T-helper 1 cell treated with Interleukin-12 subunit alpha and Interleukin-12 subunit beta and Interleukin-4 antibody, amounts not matched to agents 30 μg/mL and 1 μg/mL, for 36 hours (primary cell): Measurements from ENCODE around the gene TMIGD3.

Source experiments
- H3K27ac Mint-ChIP-seq: one replicate; pipeline ENCODE4 v1.8.0; 2021; ENCODE audit warnings: mild to moderate bottlenecking, mixed read lengths
- H3K27me3 Mint-ChIP-seq: one replicate; pipeline ENCODE4 v1.8.0; 2021; ENCODE audit warnings: low read depth, mixed read lengths
- H3K36me3 Mint-ChIP-seq: one replicate; pipeline ENCODE4 v1.8.0; 2021; ENCODE audit warnings: low read depth, mixed read lengths
- H3K4me1 Mint-ChIP-seq: one replicate; pipeline ENCODE4 v1.8.0; 2021; ENCODE audit warnings: low read depth, mixed read lengths
- H3K4me3 Mint-ChIP-seq: one replicate; pipeline ENCODE4 v1.8.0; 2021; ENCODE audit warnings: mild to moderate bottlenecking, moderate library complexity, mixed read lengths
- H3K9me3 Mint-ChIP-seq: one replicate; pipeline ENCODE4 v1.8.0; 2021; ENCODE audit warnings: mixed read lengths

Gene TMIGD3

DNA sequence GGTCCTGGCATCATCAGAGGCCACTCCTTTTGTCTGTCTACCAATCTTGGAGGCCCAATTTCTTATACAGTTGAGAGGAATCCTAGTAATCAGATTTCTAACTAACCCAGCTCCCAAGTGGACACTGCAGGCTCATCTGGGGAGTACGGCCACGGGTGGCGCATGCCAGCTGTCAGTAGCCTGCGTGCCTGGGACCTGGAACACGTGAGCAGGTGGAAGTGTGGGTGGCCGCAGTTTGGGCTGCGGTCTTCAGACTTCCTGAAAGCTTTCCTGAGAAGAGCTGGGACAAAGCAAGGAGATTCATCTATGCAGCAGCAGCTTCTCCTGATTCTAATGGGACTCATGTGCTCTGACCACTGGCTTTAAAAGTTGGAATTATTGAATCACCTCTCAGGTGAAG is 12.4 kb downstream of the TMIGD3 start:
- Mint-ChIP-seq H3K27me3 (peaks cover 34% of the 10 kb centered on the region), H3K27ac (no peak overlapping the region), H3K36me3 (peaks cover 10% of the 10 kb centered on the region), H3K9me3 (peaks cover 24% of the 10 kb centered on the region), H3K4me1 (peaks cover 3% of the 10 kb centered on the region), H3K4me3 (no peak overlapping the region)

DNA sequence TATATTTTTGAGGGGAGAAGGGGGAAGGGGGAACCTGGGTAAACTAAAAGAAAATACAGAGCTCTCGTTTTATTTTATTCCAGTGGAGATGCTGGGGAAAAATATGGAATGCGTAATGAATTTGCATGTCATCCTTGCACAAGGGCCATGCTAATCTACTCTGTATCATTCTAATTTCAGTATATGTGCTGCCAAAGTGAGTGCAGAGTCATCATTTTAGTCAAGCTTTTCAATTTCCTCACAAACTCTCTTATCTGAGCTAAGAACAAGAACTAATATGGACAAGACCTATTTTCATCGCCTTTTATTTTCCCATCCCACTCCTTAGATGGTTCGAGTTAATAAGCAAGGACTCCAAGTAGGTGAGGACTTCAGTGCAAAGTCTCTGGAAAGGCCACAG is 13.2 kb downstream of the TMIGD3 start:
- Mint-ChIP-seq H3K36me3 (peaks cover 6% of the 10 kb centered on the region), H3K27me3 (peaks cover 42% of the 10 kb centered on the region), H3K9me3 (peaks cover 15% of the 10 kb centered on the region), H3K4me3 (no peak overlapping the region), H3K27ac (no peak overlapping the region), H3K4me1 (no peaks in the 10 kb centered on the region)

DNA sequence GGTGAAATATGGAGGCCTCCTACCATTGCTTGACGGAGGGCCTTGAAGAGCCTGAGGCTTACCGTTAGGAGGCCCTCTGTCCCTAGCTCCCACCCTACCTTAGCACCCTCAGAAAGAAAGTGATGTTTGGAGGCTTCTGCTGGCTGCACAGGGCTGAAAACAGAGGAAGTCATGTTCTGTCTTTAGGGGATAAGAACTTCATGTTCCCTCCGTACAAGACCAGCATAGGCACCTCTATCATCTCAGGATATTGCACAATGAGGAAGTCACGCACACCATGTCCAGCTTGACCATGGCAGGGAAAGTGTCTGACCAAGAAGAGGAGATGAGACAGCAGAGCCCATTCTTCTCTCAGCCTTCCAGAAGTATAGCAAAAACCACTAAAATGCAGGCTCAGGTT is 13.8 kb downstream of the TMIGD3 start:
- Mint-ChIP-seq H3K27me3 (peaks cover 45% of the 10 kb centered on the region), H3K4me1 (no peaks in the 10 kb centered on the region), H3K9me3 (peaks cover 9% of the 10 kb centered on the region), H3K36me3 (peaks cover 3% of the 10 kb centered on the region), H3K27ac (no peak overlapping the region), H3K4me3 (no peak overlapping the region)

DNA sequence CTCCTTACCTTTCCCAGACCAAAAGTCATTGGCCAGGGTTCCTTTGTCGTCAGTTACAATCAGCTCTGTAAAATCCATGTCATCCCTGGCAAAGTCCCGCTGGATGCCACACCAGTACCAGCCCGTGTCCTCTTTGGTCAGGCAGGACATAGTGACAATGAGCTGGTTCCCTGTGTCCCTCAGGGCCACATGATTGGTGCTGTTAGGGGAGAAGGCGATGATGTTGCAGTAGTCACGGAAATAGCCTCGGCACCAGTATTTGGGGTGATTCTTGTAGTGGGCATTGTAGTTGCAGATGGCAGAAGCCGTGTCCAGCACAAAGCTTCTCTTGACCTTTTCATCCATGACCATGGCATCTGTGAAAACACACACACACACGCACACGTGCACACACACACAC is 14.8 kb downstream of the TMIGD3 start:
- Mint-ChIP-seq H3K27ac (no peak overlapping the region), H3K36me3 (peaks cover 2% of the 10 kb centered on the region), H3K9me3 (no peaks in the 10 kb centered on the region), H3K4me1 (no peaks in the 10 kb centered on the region), H3K27me3 (peaks cover 41% of the 10 kb centered on the region), H3K4me3 (no peak overlapping the region)

DNA sequence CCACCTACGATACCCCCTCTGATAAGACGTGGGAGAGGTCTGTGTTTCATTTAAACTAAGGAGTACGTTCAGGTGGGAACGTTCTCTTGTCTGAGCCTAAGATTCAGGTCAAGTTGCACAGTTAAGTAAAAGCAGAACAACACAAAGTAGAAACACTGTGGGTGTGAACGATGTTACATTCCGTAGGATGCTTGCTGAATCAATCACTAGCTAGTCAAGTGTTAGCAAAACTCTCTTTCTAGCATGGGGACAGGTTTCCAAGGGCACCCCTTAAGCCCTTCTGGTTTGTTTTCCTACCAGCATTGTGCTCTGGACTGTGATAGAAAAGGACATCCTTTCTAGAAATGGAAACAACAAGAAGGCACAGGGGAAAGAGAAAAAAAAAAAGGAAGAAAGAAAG is 16.3 kb downstream of the TMIGD3 start:
- H3K4me1 Mint-ChIP-seq, result peaks cover 1% of the 10 kb centered on the region
- H3K27ac Mint-ChIP-seq, result no peak overlapping the region
- peaks cover 50% of the 10 kb centered on the region for H3K27me3 Mint-ChIP-seq
- H3K4me3 Mint-ChIP-seq, result no peak overlapping the region
- H3K9me3 Mint-ChIP-seq, result no peaks in the 10 kb centered on the region
- H3K36me3 Mint-ChIP-seq, result peaks cover 2% of the 10 kb centered on the region

DNA sequence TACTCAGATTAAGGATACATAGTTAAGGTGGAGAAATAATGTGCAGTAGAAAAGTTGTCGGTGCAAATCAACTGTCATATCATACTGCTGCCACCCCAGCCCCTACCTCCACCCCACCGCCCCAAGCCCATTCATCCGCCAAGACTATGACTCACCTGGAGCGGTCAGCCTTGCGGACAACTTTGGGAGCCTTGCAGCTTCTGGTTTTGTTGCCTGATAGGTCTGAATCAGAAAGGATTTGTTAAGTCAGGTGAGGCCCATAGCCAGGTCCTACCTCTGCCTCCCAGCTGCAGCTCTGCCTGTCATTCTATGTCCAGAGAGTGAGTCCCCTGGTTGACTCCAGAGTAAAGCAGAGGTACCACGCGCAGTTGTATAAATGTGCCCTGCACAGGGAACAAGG is 17.0 kb downstream of the TMIGD3 start:
- H3K27me3 Mint-ChIP-seq, result peaks cover 53% of the 10 kb centered on the region
- H3K36me3 Mint-ChIP-seq, result peaks cover under 1% of the 10 kb centered on the region
- peaks cover 3% of the 10 kb centered on the region for H3K4me1 Mint-ChIP-seq
- no peak overlapping the region for H3K27ac Mint-ChIP-seq
- no peaks in the 10 kb centered on the region for H3K9me3 Mint-ChIP-seq
- H3K4me3 Mint-ChIP-seq, result no peak overlapping the region

DNA sequence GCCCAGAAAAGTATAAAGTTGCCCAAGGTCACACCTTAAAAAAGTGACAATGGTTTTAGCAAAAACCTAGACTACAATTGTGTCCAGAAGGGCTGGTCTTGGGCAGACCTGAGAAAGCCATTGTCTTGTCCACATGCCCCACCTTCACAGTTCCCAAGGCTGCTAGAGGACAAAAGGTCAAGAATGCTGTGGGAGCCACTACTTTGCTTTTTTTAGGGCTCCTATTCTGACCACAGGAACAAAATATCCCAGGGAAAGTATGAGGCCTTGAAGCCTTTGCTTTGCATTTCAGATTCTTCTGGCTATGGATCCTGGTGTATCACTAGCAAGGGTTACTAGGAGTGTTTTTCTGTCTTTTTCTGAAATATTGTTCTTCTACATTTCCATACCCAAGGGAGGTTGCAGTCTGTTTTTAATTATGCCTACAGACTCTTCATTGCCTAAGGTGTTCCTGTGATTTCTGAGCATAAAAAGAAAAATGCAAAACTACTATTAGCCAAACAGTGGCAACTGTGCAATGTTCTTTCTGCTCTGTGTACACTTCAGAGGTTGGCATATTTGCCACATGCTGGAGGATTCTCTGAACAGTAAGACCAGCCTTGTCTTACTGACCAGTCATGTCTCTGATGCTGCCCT is 18.9 kb downstream of the TMIGD3 start:
- Mint-ChIP-seq H3K27ac (no peak overlapping the region), H3K27me3 (peaks cover 64% of the 10 kb centered on the region), H3K36me3 (no peaks in the 10 kb centered on the region), H3K4me1 (peaks cover 3% of the 10 kb centered on the region), H3K9me3 (no peaks in the 10 kb centered on the region), H3K4me3 (no peak overlapping the region)

DNA sequence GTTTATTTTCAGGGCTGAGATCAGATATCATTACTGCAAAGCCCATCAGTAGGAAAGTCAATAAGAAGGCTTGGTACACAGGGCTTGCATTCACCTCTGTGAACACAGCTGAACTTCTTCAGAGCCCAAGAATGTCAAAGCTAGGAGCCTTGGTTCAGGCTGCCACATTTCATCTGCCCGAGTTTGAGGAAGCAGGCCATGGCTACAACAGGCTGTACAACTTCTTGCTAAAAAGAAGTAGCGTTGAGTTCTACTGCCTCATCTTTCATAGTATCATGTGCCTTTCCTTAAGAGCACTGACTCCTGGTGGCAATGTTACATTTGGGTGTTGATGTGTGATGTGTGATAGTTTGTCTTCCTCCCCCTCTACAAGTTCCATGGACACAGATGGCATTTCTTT is 19.6 kb downstream of the TMIGD3 start:
- no peak overlapping the region for H3K4me3 Mint-ChIP-seq
- no peaks in the 10 kb centered on the region for H3K9me3 Mint-ChIP-seq
- H3K27ac Mint-ChIP-seq, result no peak overlapping the region
- H3K36me3 Mint-ChIP-seq, result no peaks in the 10 kb centered on the region
- H3K27me3 Mint-ChIP-seq, result peaks cover 68% of the 10 kb centered on the region
- peaks cover 3% of the 10 kb centered on the region for H3K4me1 Mint-ChIP-seq

DNA sequence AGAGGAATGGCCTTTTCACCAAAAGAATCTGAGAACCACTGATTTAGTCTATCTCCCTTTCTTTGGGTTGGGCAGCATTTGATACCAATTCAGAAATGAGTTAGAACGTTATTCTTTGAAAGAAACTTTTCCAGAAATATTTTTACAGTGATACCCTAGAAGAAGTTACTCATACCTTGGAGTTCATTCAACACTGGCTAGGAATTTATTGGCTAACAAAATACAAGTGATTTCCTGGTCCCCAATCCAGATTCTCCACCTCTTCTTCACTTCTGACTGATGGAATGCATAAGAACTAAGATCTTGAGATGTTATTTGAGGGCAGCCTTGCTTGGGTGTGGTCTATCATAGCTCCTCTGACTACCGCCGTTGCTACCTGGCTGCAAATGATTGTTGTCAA is 20.3 kb downstream of the TMIGD3 start:
- H3K9me3 Mint-ChIP-seq, result no peaks in the 10 kb centered on the region
- peaks cover 6% of the 10 kb centered on the region for H3K4me1 Mint-ChIP-seq
- no peak overlapping the region for H3K4me3 Mint-ChIP-seq
- H3K27me3 Mint-ChIP-seq, result peaks cover 72% of the 10 kb centered on the region
- no peak overlapping the region for H3K27ac Mint-ChIP-seq
- H3K36me3 Mint-ChIP-seq, result peaks cover 2% of the 10 kb centered on the region

DNA sequence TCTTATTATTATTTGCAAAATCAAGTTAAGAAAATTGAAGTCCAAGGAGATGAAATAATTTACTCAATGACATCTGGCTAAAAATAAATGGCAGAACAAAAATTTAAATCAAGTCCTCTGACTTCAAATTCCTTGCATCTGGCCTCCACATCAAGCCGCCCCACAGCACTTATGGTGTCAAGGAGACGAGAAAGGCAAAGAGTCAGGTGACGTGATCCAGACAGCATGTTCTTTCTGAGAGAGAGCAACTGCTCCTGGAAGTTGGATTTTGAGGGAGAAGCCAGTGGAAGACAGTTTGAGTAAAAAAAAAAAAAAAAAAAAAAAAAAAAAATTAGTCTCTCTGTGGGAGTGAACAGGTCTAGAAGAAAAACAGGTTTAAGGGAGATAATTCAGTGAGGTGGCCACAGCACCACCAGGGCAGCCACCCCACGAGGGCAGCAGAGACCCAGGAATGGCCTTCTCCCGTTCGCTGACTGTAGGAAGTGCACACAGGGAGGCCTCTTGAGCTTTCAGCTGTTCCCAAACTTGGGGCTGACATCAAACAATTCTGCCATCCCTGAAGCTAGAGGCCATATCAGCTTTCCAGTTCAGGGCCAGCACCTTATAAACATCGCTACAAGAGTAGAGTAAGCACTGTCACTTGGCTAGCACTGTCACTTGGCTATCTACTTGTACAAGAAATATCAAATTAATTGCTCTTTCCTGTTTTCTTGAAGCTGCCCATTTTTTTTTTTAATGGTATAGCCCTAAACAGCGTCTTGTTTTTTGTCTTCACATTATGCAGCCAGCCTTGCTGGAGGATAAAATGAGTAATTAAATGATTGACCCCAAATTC is 21.8 kb downstream of the TMIGD3 start:
- H3K27me3 Mint-ChIP-seq, result peaks cover 73% of the 10 kb centered on the region
- H3K27ac Mint-ChIP-seq, result no peak overlapping the region
- no peaks in the 10 kb centered on the region for H3K9me3 Mint-ChIP-seq
- peaks cover 21% of the 10 kb centered on the region for H3K4me1 Mint-ChIP-seq
- H3K36me3 Mint-ChIP-seq, result peaks cover 7% of the 10 kb centered on the region
- no peak overlapping the region for H3K4me3 Mint-ChIP-seq

DNA sequence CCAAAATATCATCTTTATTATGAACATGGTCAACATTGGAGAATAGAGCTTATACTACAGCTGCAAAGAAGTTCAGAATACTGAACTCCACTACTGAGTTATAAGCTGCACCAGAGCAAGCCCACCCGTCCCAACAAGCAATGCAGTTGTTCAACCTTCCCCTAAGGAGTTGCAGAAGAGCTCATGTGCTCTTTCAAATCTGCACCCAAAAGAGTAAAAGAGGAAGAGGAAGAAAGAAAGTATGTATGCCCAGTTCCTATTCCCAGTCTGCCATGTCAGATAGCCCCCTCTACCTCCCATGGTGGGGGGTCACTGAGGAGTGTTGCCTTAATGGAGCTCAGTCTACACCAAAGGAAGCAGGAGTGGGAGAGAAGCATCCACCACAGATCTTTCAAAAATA is 22.8 kb downstream of the TMIGD3 start:
- H3K4me3 Mint-ChIP-seq, result no peak overlapping the region
- peaks cover 66% of the 10 kb centered on the region for H3K27me3 Mint-ChIP-seq
- H3K4me1 Mint-ChIP-seq, result peaks cover 28% of the 10 kb centered on the region
- no peak overlapping the region for H3K27ac Mint-ChIP-seq
- no peaks in the 10 kb centered on the region for H3K9me3 Mint-ChIP-seq
- peaks cover 7% of the 10 kb centered on the region for H3K36me3 Mint-ChIP-seq

DNA sequence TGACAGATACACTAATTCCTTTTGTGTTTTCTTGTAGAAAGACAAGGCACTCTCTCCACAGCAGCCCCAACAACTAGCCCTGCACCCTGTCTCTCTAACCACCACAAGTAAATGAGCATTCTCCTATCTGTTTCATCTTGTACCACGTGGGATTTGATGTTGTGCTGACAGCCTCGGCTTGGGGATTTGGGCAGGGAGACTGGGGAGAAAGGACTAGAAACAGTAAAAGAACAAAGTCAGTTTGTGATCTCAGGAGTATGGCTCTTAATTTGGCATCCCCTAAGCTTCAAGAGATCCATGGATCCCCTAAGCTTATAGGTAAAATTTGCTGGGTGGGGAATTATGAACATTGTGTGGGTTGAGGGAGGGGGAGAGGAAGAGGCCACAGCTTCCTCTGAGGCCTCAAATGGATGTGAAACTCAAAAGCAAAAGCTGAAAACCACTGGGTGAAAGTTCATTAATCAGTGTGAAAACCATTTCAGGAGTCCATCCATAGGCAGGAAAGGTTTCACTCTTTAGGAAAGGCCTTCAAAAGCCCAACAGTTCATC is 26.6 kb downstream of the TMIGD3 start:
- H3K36me3 Mint-ChIP-seq, result peaks cover 14% of the 10 kb centered on the region
- H3K4me3 Mint-ChIP-seq, result peak overlapping the region; percentile 48
- H3K27ac Mint-ChIP-seq, result peak overlapping the region; percentile 74
- peaks cover 44% of the 10 kb centered on the region for H3K27me3 Mint-ChIP-seq
- H3K9me3 Mint-ChIP-seq, result no peaks in the 10 kb centered on the region
- peaks cover 42% of the 10 kb centered on the region for H3K4me1 Mint-ChIP-seq

DNA sequence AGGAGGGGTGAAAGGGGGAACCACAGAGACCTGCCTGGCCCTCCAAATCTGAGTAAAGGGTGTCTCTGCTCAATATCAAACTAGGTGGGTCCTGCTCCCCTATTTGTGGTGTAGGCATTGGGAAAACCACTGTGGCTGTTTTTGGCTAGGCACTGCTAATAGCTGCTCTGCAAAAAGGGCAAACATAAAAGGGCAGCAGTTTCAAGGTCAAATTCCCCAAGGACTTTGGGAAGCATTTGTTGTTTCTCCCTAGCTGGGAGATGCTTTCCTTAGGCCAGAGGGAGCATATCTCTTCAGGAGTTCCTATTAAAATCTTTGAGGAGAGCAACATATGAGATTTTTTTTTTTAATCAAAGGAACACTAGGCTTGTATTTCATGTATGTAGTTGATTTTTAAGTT is 27.2 kb downstream of the TMIGD3 start:
- Mint-ChIP-seq H3K36me3 (peaks cover 14% of the 10 kb centered on the region), H3K9me3 (no peaks in the 10 kb centered on the region), H3K27ac (no peak overlapping the region), H3K27me3 (peaks cover 39% of the 10 kb centered on the region), H3K4me3 (peak overlapping the region; percentile 48), H3K4me1 (peaks cover 44% of the 10 kb centered on the region)

DNA sequence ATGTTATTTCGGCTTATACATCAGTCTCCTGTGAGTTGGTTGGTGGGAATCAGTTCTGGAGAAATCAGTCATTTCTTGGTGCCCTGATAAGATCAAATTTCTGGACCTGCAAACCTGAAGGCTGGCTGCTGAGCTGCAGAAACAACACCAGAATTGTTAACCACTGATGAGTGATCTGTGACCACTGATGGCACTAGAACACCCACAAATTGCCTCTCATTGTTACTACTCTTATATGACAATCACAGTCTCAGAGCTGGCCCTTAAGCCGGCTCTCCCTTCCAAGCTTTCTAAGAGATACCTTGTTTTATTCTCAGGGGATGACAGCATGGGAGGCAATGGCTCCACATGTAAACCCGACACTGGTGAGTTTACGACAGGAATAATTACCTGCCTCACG is 27.7 kb downstream of the TMIGD3 start:
- Mint-ChIP-seq H3K27me3 (peaks cover 36% of the 10 kb centered on the region), H3K27ac (no peak overlapping the region), H3K36me3 (peaks cover 14% of the 10 kb centered on the region), H3K4me3 (no peak overlapping the region), H3K4me1 (peaks cover 44% of the 10 kb centered on the region), H3K9me3 (no peaks in the 10 kb centered on the region)

DNA sequence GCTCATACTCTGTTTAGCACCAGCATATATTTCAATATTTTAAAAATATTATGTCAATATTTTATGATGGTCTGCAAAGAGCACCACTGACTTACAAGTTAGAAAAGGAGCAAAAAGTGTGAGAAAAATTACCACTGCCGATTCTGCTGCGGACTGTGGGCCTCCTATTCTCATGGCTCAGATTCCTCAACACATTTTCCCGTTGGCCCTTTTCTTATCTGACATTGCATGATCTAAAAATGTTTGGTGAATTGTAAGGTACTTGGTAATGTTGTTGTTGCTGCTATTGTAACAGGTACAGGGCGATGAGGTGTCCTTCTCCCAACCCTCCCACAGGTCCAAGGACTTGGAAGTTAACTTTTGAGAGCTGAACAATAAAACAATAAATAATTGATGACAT is 28.9 kb downstream of the TMIGD3 start:
- Mint-ChIP-seq H3K4me1 (peaks cover 44% of the 10 kb centered on the region), H3K9me3 (no peaks in the 10 kb centered on the region), H3K27ac (no peak overlapping the region), H3K36me3 (peaks cover 14% of the 10 kb centered on the region), H3K4me3 (no peak overlapping the region), H3K27me3 (peaks cover 25% of the 10 kb centered on the region)
